ENCODE results near the gene NPY. TPM values are rescaled to one million over a fixed set of nuclear protein-coding genes. Genes with fewer than 3 reads are reported as not detected.
"Not testable (repeated sequence)": the region's sequence is repeated elsewhere in the genome, so short reads cannot be mapped to it uniquely, and the experiment has no call there.

The NPY gene
- not detected in 2 replicates for total RNA-seq

DNA sequence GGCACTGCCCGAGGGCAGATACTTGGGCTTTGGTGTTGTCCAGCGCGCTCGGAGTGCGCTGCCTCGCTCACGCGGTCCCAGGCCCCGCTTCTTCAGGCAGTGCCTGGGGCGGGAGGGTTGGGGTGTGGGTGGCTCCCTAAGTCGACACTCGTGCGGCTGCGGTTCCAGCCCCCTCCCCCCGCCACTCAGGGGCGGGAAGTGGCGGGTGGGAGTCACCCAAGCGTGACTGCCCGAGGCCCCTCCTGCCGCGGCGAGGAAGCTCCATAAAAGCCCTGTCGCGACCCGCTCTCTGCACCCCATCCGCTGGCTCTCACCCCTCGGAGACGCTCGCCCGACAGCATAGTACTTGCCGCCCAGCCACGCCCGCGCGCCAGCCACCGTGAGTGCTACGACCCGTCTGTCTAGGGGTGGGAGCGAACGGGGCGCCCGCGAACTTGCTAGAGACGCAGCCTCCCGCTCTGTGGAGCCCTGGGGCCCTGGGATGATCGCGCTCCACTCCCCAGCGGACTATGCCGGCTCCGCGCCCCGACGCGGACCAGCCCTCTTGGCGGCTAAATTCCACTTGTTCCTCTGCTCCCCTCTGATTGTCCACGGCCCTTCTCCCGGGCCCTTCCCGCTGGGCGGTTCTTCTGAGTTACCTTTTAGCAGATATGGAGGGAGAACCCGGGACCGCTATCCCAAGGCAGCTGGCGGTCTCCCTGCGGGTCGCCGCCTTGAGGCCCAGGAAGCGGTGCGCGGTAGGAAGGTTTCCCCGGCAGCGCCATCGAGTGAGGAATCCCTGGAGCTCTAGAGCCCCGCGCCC is at the start of gene NPY:
Gene NPY, plus strand, starts transcription at position 294 of the 802 bp plus-strand sequence. CDS start 1,051 bp downstream, outside the sequence.
- peaks cover 59% of the 10 kb centered on the region for H3K27me3 Mint-ChIP-seq (ENCODE audit: low read depth)
- H3K27ac Mint-ChIP-seq = no peak within 1 kb of the TSS
- no peaks in the 10 kb centered on the region for H3K36me3 Mint-ChIP-seq (ENCODE audit: low read depth)
- intact Hi-C loops (cut with micrococcal nuclease) = loop anchor here (10.0 kb wide), 2 partner anchors 419 to 811 kb away; no protein-coding TSS in a partner anchor
- H3K4me3 Mint-ChIP-seq (ENCODE audit: low read depth) = peak within 1 kb of the TSS; percentile 52
- no peaks in the 10 kb centered on the region for H3K9me3 Mint-ChIP-seq
- peaks cover 2% of the 10 kb centered on the region for H3K4me1 Mint-ChIP-seq (ENCODE audit: low read depth)
- no peak for DNase-seq (ENCODE audit: low spot score)

DNA sequence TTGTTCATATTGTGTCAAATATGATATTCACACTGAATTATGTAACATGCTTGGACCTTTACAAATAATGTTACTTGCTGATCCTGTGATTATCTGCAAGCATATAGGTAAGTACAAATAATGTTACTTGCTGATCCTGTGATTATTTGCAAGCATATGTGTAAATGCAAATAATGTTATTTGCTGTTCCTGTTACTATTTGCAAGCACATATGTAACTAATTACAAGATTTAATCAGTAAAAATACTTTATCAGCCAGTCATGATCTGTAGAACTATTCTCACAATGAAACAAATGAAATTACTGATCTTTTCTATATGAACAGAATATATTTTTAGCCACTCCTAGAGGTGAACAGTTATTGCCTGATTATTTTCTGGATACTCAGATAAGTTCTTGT is 44.7 kb upstream of the NPY start:
- peaks cover 31% of the 10 kb centered on the region for H3K27me3 Mint-ChIP-seq (ENCODE audit: low read depth)
- no peaks in the 10 kb centered on the region for H3K36me3 Mint-ChIP-seq (ENCODE audit: low read depth)
- H3K4me3 Mint-ChIP-seq (ENCODE audit: low read depth) = no peak overlapping the region
- DNase-seq (ENCODE audit: low spot score) = no peak
- H3K27ac Mint-ChIP-seq = no peak overlapping the region
- H3K9me3 Mint-ChIP-seq = no peaks in the 10 kb centered on the region
- no peaks in the 10 kb centered on the region for H3K4me1 Mint-ChIP-seq (ENCODE audit: low read depth)
- intact Hi-C loops (cut with micrococcal nuclease) = no loop called here

DNA sequence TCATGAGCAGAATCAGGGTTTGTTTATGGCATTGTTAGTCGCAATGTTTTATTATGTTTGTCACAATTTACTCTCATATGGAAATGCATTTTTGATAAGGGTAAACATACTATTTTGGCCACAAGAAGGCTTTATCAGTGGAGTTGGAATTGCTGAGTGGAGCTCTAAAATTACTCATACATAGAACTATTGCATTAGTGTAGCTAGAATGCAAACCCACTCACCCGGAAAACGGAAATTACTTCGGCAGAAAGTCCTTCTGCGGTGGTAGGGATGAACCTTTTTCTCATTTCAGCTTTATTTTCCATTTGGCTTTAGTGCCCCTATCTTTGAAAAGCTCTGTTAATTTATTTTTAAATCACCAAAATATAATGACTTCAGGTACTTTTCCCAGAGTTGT is 42.8 kb upstream of the NPY start:
- intact Hi-C loops (cut with micrococcal nuclease) = no loop called here
- H3K9me3 Mint-ChIP-seq = no peaks in the 10 kb centered on the region
- H3K36me3 Mint-ChIP-seq (ENCODE audit: low read depth) = no peaks in the 10 kb centered on the region
- H3K27me3 Mint-ChIP-seq (ENCODE audit: low read depth) = peaks cover 25% of the 10 kb centered on the region
- no peak for DNase-seq (ENCODE audit: low spot score)
- no peak overlapping the region for H3K27ac Mint-ChIP-seq
- H3K4me3 Mint-ChIP-seq (ENCODE audit: low read depth) = no peak overlapping the region
- H3K4me1 Mint-ChIP-seq (ENCODE audit: low read depth) = no peaks in the 10 kb centered on the region

DNA sequence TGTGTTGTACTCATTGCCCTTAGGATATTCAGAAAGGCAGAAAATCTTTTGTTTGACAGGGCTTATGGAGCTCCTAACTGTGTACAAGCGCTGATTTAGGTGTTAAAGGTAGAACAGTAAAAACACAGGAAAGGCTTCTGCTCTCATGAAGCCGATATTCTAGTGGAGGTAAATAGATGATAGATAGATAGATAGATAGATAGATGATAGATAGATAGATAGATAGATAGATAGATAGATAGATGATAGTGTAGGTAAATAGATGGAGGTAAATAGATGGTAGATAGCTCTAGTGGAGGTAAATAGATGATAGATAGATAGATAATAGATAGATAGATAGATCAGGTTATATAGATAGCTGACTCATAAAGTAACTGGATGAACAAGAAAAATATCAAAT is 39.4 kb upstream of the NPY start:
- Mint-ChIP-seq H3K27ac (no peak overlapping the region), H3K4me1 (ENCODE audit: low read depth) (no peaks in the 10 kb centered on the region), H3K27me3 (ENCODE audit: low read depth) (peaks cover 20% of the 10 kb centered on the region), H3K9me3 (no peaks in the 10 kb centered on the region), H3K4me3 (ENCODE audit: low read depth) (no peak overlapping the region), H3K36me3 (ENCODE audit: low read depth) (no peaks in the 10 kb centered on the region)
- intact Hi-C loops (cut with micrococcal nuclease) = no loop called here
- DNase-seq (ENCODE audit: low spot score) = no peak

DNA sequence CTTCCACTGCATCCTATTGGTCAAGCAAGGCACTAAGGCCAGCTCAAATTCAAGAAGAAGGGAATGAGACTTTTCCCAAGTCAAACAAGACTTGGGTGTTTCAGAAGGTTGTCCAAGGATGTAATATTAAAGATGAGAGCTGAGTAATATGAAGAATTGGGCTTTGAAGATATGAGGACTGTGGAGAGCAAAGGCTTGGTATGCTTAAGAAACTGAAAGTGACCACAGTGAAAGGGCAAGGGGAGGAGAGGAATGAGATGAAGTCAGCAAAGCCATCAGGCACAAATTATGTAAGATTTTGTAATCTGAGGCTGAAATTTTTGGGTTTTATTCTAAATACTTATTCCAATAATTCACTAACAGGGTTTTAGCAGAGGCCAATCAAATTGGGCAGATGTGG is 38.6 kb upstream of the NPY start:
- Mint-ChIP-seq H3K27ac (no peak overlapping the region), H3K36me3 (ENCODE audit: low read depth) (no peaks in the 10 kb centered on the region), H3K4me3 (ENCODE audit: low read depth) (no peak overlapping the region), H3K9me3 (no peaks in the 10 kb centered on the region), H3K27me3 (ENCODE audit: low read depth) (peaks cover 16% of the 10 kb centered on the region), H3K4me1 (ENCODE audit: low read depth) (no peaks in the 10 kb centered on the region)
- no peak for DNase-seq (ENCODE audit: low spot score)
- intact Hi-C loops (cut with micrococcal nuclease) = no loop called here

DNA sequence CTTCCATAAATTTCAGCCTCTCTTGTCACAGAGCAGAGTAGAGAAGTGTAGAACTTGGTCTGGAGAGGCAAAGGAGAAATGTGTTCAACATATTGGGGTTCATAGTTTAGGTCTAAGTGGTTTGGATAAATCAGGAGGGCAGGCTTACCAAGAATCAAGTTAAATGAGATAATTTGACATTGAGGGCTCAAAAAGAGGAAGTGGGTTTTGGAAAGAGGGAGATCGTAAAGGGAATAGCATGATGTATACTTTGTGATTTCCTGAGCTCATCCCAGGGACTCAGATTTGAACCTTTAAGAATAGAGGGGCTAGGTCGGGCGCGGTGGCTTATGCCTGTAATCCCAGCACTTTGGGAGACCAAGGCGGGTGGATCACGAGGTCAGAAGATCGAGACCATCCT is 34.7 kb upstream of the NPY start:
- H3K36me3 Mint-ChIP-seq (ENCODE audit: low read depth) = peaks cover 2% of the 10 kb centered on the region
- no peak overlapping the region for H3K27ac Mint-ChIP-seq
- peaks cover 12% of the 10 kb centered on the region for H3K27me3 Mint-ChIP-seq (ENCODE audit: low read depth)
- intact Hi-C loops (cut with micrococcal nuclease) = no loop called here
- DNase-seq (ENCODE audit: low spot score) = no peak
- no peak overlapping the region for H3K4me3 Mint-ChIP-seq (ENCODE audit: low read depth)
- no peaks in the 10 kb centered on the region for H3K4me1 Mint-ChIP-seq (ENCODE audit: low read depth)
- H3K9me3 Mint-ChIP-seq = peaks cover 23% of the 10 kb centered on the region

DNA sequence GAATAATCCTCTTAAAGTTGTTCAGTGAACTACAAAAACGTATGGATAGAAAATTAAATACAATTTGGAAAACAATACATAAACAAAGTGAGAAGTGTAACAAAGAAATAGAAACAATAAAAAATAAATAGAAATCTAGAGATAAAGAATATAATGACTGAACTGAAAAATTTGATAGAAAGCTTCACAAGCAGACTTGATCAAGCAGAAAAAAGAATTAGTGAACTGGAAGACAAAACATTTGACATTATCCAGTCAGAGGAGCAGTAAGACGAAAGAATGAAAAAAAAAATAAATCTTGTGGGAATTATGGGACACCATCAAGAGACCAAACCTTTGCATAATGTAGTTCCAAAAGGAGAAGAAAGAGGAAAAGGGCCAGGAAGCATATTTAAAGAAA is 32.4 kb upstream of the NPY start:
- DNase-seq (ENCODE audit: low spot score) = no peak
- Mint-ChIP-seq H3K36me3 (ENCODE audit: low read depth) (peaks cover 2% of the 10 kb centered on the region), H3K27me3 (ENCODE audit: low read depth) (peaks cover 20% of the 10 kb centered on the region), H3K4me1 (ENCODE audit: low read depth) (peaks cover 9% of the 10 kb centered on the region), H3K27ac (no peak overlapping the region), H3K4me3 (ENCODE audit: low read depth) (no peak overlapping the region), H3K9me3 (peaks cover 27% of the 10 kb centered on the region)
- intact Hi-C loops (cut with micrococcal nuclease) = no loop called here

DNA sequence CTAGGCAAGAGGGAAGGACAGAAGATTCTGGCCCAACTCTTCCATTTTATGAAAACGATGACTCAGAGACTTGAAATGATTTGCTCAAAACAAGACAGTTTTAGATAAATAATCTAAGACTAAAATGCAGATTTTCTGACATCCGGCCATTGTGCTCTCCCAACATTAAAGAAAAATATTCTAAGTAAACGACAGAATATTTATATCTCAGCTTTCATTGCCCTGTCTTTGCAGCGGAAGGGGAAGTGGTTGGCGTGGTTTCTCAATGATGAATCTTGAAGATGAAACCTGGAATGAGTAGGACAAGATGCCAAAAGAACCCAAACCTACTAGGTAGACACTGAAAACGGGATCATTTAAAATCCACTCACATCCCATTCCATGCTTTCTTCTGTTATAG is 28.9 kb upstream of the NPY start:
- H3K36me3 Mint-ChIP-seq (ENCODE audit: low read depth) = peaks cover 2% of the 10 kb centered on the region
- peaks cover 27% of the 10 kb centered on the region for H3K27me3 Mint-ChIP-seq (ENCODE audit: low read depth)
- intact Hi-C loops (cut with micrococcal nuclease) = no loop called here
- no peak overlapping the region for H3K27ac Mint-ChIP-seq
- H3K4me1 Mint-ChIP-seq (ENCODE audit: low read depth) = peaks cover 9% of the 10 kb centered on the region
- H3K4me3 Mint-ChIP-seq (ENCODE audit: low read depth) = no peak overlapping the region
- H3K9me3 Mint-ChIP-seq = peaks cover 27% of the 10 kb centered on the region
- no peak for DNase-seq (ENCODE audit: low spot score)

DNA sequence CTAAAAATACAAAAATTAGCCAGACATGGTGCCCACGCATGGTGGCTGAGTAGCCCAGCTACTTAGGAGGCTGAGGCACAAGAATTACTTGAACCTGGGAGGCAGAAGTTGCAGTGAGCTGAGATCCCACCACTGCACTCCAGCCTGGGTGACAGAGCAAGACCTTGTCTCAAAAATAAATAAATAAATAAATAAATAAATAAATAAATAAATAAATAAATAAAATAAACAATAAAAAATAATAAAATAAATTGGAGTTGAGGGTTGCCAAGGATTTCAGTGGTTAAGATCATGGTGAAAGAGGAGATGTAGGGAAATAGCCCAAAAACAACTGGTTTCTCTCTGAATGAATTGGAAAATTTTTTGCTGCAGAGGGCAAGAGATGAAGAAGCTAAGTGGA is 25.7 kb upstream of the NPY start:
- H3K27ac Mint-ChIP-seq; H3K36me3 Mint-ChIP-seq (ENCODE audit: low read depth); DNase-seq (ENCODE audit: low spot score); H3K4me3 Mint-ChIP-seq (ENCODE audit: low read depth); intact Hi-C loops (cut with micrococcal nuclease); H3K9me3 Mint-ChIP-seq; H3K4me1 Mint-ChIP-seq (ENCODE audit: low read depth): not testable (repeated sequence)
- H3K27me3 Mint-ChIP-seq (ENCODE audit: low read depth) = peaks cover 32% of the 10 kb centered on the region

DNA sequence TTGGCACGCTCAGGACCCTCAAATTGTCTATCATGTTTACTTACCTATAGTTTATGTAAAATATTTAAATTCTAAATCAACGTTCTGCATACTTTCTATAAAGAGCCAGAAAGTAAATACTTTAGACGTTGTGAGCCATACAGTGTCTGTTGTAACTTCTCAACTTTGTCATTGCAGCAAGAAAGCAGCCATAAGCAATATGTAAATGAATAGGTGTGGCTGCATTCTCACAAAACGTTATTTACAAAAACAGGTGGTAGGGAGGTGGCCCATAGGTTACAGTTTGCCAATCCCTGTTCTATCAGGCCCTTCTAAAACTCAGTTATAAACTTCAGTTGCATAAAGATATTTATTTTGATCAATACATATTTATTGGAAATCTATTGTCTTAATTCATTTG is 12.1 kb upstream of the NPY start:
- H3K9me3 Mint-ChIP-seq = no peaks in the 10 kb centered on the region
- no peaks in the 10 kb centered on the region for H3K4me1 Mint-ChIP-seq (ENCODE audit: low read depth)
- intact Hi-C loops (cut with micrococcal nuclease) = no loop called here
- H3K27me3 Mint-ChIP-seq (ENCODE audit: low read depth) = peaks cover 17% of the 10 kb centered on the region
- no peaks in the 10 kb centered on the region for H3K36me3 Mint-ChIP-seq (ENCODE audit: low read depth)
- H3K27ac Mint-ChIP-seq = no peak overlapping the region
- DNase-seq (ENCODE audit: low spot score) = no peak
- no peak overlapping the region for H3K4me3 Mint-ChIP-seq (ENCODE audit: low read depth)

DNA sequence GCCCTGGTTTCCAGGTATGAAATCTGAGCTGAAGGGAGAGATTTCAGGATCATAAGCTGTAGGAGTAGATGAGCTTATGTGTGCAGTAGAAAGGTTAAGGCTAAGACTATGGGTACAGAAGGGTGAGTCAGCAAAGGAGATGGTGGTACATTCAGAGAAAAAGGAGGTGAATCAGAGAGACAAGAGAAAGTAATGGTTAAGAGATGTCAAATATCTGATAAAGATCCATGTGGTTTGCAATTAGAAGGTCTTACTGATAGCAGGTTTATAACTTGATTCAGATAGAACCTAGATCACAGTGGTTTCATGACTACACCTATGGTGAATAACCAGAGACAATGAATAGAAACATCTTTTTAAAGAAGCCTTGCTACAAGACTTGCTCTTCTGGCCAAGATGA is 4.5 kb upstream of the NPY start:
- H3K36me3 Mint-ChIP-seq (ENCODE audit: low read depth) = no peaks in the 10 kb centered on the region
- H3K4me1 Mint-ChIP-seq (ENCODE audit: low read depth) = peaks cover 2% of the 10 kb centered on the region
- H3K4me3 Mint-ChIP-seq (ENCODE audit: low read depth) = no peak overlapping the region
- no peak overlapping the region for H3K27ac Mint-ChIP-seq
- peaks cover 35% of the 10 kb centered on the region for H3K27me3 Mint-ChIP-seq (ENCODE audit: low read depth)
- H3K9me3 Mint-ChIP-seq = no peaks in the 10 kb centered on the region
- DNase-seq (ENCODE audit: low spot score) = no peak
- intact Hi-C loops (cut with micrococcal nuclease) = no loop called here

DNA sequence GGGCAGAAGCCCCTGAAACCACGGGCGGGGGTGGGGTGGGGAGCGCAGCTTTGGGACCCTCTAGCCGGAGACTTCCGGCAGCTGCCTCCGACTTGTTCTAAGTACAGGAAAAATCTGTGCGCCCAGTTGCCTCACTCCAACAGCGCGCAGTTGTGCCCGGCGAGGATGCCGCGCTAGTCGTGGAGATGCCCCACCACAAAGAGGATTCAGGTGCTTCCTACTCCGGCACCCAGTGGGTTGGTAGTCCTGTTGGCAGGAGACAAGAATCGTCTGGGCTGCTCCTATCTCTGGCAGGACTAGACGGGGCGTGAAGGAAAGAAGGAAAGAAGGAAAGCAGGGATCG is 465 bp upstream of the NPY start:
- DNase-seq (ENCODE audit: low spot score) = no peak
- Mint-ChIP-seq H3K4me3 (ENCODE audit: low read depth) (peak overlapping the region; percentile 52), H3K9me3 (no peaks in the 10 kb centered on the region), H3K27me3 (ENCODE audit: low read depth) (peaks cover 57% of the 10 kb centered on the region), H3K27ac (no peak overlapping the region), H3K4me1 (ENCODE audit: low read depth) (peaks cover 2% of the 10 kb centered on the region), H3K36me3 (ENCODE audit: low read depth) (no peaks in the 10 kb centered on the region)
- intact Hi-C loops (cut with micrococcal nuclease) = loop anchor here (10.0 kb wide), 2 partner anchors 419 to 811 kb away; no protein-coding TSS in a partner anchor

DNA sequence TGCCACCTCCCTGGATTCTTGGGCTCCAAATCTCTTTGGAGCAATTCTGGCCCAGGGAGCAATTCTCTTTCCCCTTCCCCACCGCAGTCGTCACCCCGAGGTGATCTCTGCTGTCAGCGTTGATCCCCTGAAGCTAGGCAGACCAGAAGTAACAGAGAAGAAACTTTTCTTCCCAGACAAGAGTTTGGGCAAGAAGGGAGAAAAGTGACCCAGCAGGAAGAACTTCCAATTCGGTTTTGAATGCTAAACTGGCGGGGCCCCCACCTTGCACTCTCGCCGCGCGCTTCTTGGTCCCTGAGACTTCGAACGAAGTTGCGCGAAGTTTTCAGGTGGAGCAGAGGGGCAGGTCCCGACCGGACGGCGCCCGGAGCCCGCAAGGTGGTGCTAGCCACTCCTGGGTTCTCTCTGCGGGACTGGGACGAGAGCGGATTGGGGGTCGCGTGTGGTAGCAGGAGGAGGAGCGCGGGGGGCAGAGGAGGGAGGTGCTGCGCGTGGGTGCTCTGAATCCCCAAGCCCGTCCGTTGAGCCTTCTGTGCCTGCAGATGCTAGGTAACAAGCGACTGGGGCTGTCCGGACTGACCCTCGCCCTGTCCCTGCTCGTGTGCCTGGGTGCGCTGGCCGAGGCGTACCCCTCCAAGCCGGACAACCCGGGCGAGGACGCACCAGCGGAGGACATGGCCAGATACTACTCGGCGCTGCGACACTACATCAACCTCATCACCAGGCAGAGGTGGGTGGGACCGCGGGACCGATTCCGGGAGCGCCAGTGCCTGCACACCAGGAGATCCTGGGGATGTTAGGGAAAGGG is 913 bp downstream of the NPY start:
- H3K36me3 Mint-ChIP-seq (ENCODE audit: low read depth) = no peaks in the 10 kb centered on the region
- H3K4me1 Mint-ChIP-seq (ENCODE audit: low read depth) = peaks cover 4% of the 10 kb centered on the region
- intact Hi-C loops (cut with micrococcal nuclease) = loop anchor here (10.0 kb wide), 2 partner anchors 420 to 810 kb away; no protein-coding TSS in a partner anchor
- H3K9me3 Mint-ChIP-seq = no peaks in the 10 kb centered on the region
- H3K27me3 Mint-ChIP-seq (ENCODE audit: low read depth) = peaks cover 63% of the 10 kb centered on the region
- H3K27ac Mint-ChIP-seq = no peak overlapping the region
- H3K4me3 Mint-ChIP-seq (ENCODE audit: low read depth) = no peak overlapping the region
- no peak for DNase-seq (ENCODE audit: low spot score)

All from activated T-helper 2 cell treated with anti-CD3 and anti-CD28 coated beads, Interferon-gamma antibody, Interleukin-2, Interleukin-4, amounts not matched to agents 10 μg/mL and 5 μg/mL and 100 μg/mL, durations not matched to agents 14 hours and 24 hours and 36 hours (primary cell).